ENCODE data around the gene MRPS10. TPM values are rescaled to one million over a fixed set of nuclear protein-coding genes. Genes with fewer than 3 reads are reported as not detected.
"Not testable (repeated sequence)": the region's sequence is repeated elsewhere in the genome, so short reads cannot be mapped to it uniquely, and the experiment has no call there.

MRPS10 gene
- total RNA-seq, 6 experiments from 2014 or later: 17.7 to 35.3 (median 20.1) TPM

DNA sequence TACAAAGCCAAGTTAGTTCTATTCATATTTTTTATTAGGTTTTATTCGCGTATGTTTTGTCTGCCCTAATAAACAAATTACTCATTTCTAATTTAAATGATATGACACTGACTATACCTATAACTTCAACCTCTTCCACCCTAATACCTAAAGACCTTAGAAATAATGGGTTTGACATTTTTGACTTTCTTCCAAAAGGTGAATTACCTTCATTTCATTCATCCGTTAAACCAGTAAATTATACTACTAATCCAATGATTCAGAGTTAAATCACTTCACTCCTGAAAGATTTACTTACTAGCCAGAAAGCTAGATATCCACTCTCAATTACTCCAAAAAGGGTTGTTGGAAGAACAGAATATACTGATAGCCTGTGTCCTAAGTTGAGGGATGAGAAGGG, 5.2 kb downstream of the MRPS10 start:
- Histone ChIP-seq H3K36me3 (peaks cover 4 to 55% (median 21%) of the 10 kb centered on the region in 4 donors), H3K27me3 (no peaks in the 10 kb centered on the region), H3K27ac (no peak overlapping the region), H3K9me3 (no peaks in the 10 kb centered on the region), H3K4me3 (no peak overlapping the region), H3K4me1 (peaks cover 0 to 24% (median 8%) of the 10 kb centered on the region in 4 donors)
- DNase-seq (no peak), ATAC-seq (no peak)
- intact Hi-C loops (cut with DNase I): no loop called here
- WGBS (ENCODE audit: insufficient coverage, low coverage, low lambda C conversion rate, missing lambda C conversion rate): 56% methylated on average over 3 of the region's 3 CpGs
- no peak for TF ChIP-seq POLR2A (IDR thresholded peaks at IDR 0.05)
- TF ChIP-seq, protein P1, sequence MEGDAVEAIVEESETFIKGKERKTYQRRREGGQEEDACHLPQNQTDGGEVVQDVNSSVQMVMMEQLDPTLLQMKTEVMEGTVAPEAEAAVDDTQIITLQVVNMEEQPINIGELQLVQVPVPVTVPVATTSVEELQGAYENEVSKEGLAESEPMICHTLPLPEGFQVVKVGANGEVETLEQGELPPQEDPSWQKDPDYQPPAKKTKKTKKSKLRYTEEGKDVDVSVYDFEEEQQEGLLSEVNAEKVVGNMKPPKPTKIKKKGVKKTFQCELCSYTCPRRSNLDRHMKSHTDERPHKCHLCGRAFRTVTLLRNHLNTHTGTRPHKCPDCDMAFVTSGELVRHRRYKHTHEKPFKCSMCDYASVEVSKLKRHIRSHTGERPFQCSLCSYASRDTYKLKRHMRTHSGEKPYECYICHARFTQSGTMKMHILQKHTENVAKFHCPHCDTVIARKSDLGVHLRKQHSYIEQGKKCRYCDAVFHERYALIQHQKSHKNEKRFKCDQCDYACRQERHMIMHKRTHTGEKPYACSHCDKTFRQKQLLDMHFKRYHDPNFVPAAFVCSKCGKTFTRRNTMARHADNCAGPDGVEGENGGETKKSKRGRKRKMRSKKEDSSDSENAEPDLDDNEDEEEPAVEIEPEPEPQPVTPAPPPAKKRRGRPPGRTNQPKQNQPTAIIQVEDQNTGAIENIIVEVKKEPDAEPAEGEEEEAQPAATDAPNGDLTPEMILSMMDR (IDR thresholded peaks at IDR 0.05): no peak

DNA sequence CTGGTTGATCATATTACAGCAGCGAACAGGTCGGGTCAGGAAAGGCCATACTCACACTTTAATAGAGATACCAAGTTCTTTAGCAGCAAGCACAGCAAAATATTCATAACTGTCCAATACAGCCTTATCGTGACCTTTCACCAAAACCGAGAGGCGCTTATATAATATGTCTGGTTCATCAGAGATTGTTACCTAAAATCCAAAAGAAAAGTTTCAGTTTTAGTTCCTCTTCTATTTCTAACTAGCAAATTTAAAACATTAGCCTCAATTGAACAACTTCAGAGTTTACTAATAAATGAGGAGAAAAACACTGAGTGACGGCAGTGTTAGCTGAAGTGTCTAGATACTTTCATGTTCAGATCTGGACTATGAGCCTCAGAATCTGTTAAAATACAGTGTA, 5.9 kb downstream of the MRPS10 start:
- ATAC-seq: peak in 3 of 4 donors; percentile 23 to 56 (median 43)
- no peak for DNase-seq
- intact Hi-C loops (cut with DNase I): no loop called here
- H3K4me3 ChIP-seq: no peak overlapping the region
- TF ChIP-seq, protein P1 (IDR thresholded peaks at IDR 0.05): no peak
- TF ChIP-seq POLR2A (IDR thresholded peaks at IDR 0.05): no peak
- peaks cover 4 to 60% (median 22%) of the 10 kb centered on the region in 4 donors for H3K36me3 ChIP-seq
- H3K9me3 ChIP-seq: no peaks in the 10 kb centered on the region
- no peaks in the 10 kb centered on the region for H3K27me3 ChIP-seq
- H3K27ac ChIP-seq: peak overlapping the region in 1 of 3 donors; percentile 80
- peaks cover 0 to 19% (median 6%) of the 10 kb centered on the region in 4 donors for H3K4me1 ChIP-seq
- WGBS (ENCODE audit: insufficient coverage, low coverage, low lambda C conversion rate, missing lambda C conversion rate): 32% methylated on average over 6 of the region's 6 CpGs

DNA sequence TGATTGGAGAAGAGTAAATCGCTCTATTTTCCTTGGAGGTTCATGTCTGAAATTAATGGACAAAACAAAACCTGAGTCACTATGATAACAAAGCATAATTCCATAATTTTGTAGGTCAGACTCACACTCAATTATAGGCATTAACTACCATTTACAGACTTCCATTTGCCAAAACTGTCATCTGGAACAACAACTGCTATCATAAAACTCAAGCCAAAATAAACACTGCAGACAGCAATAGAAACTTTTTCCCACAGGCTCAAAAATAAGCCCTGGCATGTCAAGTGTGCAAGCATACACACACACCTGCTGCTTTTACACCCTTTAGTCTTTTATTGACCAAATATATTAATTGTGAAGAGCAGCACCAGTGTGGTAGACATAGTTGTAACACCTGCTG, 7.1 kb downstream of the MRPS10 start:
- TF ChIP-seq, protein P1 (IDR thresholded peaks at IDR 0.05): no peak
- TF ChIP-seq POLR2A (IDR thresholded peaks at IDR 0.05): no peak
- no peak overlapping the region for H3K4me3 ChIP-seq
- peaks cover 0 to 15% (median 4%) of the 10 kb centered on the region in 4 donors for H3K4me1 ChIP-seq
- peaks cover 4 to 60% (median 22%) of the 10 kb centered on the region in 4 donors for H3K36me3 ChIP-seq
- peak in 1 of 3 donors; percentile 20 for DNase-seq
- ATAC-seq: peak; percentile 77 to 84 (median 80)
- H3K9me3 ChIP-seq: no peaks in the 10 kb centered on the region
- 71% methylated on average over 1 of the region's 1 CpG for WGBS (ENCODE audit: insufficient coverage, low coverage, low lambda C conversion rate, missing lambda C conversion rate)
- H3K27me3 ChIP-seq: no peaks in the 10 kb centered on the region
- intact Hi-C loops (cut with DNase I): no loop called here
- peak overlapping the region; percentile 27 to 80 (median 58) for H3K27ac ChIP-seq

DNA sequence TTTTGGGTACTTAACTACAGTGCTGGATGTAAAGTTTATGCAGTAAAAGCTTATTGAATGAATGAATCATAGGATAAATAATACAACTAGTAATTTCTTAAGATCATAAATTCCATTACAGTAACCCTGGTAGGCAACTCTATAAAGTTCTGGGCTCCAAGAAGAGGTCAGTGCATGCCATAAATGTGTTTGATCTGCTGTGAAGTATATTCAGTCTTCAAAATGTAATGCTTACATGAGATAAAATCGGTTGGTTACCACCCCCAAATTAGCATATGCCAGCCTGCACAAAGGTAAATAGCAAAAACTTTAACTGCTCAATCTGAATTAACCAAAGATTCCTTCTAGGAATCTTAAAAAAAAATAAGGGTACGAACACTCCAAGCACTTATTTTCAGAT, 10.1 kb downstream of the MRPS10 start:
- H3K4me3 ChIP-seq; ATAC-seq; H3K27me3 ChIP-seq; H3K27ac ChIP-seq; H3K9me3 ChIP-seq; intact Hi-C loops (cut with DNase I); DNase-seq: not testable (repeated sequence)
- peaks cover 0 to 29% (median 14%) of the 10 kb centered on the region in 4 donors for H3K4me1 ChIP-seq
- H3K36me3 ChIP-seq: peaks cover 7 to 43% (median 17%) of the 10 kb centered on the region in 4 donors
- WGBS (ENCODE audit: insufficient coverage, low coverage, low lambda C conversion rate, missing lambda C conversion rate): 80% methylated on average over 2 of the region's 2 CpGs

DNA sequence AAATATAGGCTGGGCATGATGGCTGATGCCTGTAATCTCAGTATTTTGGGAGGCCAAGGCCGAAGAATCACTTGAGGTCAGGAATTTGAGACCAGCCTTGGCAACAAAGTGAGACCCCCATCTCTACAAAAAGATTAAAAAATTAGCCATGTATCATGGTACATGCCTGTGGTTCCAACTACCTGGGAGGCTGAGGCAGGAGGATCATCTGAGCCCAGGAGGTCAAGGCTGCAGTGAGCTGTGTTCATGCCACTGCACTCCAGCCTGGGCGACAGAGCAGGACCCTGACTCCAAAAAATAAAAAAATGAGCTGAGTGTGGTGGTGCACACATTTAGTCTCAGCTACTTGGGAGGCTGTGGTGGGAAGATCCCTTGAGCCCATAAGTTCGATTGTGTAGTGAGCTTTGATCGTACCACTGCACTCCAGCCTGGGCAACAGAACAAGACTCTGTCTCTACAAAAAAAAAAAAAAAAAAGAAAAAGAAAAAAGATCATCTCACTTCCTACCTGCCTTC, 12.8 kb downstream of the MRPS10 start:
- no peaks in the 10 kb centered on the region for H3K9me3 ChIP-seq
- TF ChIP-seq, protein P1 (IDR thresholded peaks at IDR 0.05): no peak
- TF ChIP-seq POLR2A (IDR thresholded peaks at IDR 0.05): no peak
- intact Hi-C loops (cut with DNase I): no loop called here
- H3K4me3 ChIP-seq: no peak overlapping the region
- ATAC-seq (peak in 2 of 4 donors; percentile 15 to 26), DNase-seq (peak in 1 of 3 donors; percentile 28)
- peaks cover 0 to 24% (median 8%) of the 10 kb centered on the region in 4 donors for H3K4me1 ChIP-seq
- H3K36me3 ChIP-seq: peaks cover 0 to 28% (median 14%) of the 10 kb centered on the region in 4 donors
- 46% methylated on average over 4 of the region's 4 CpGs for WGBS (ENCODE audit: insufficient coverage, low coverage, low lambda C conversion rate, missing lambda C conversion rate)
- H3K27ac ChIP-seq: peak overlapping the region; percentile 68 to 81 (median 76)
- H3K27me3 ChIP-seq: no peaks in the 10 kb centered on the region
